HEK293 (cell line): Measurements from ENCODE around the gene MPEG1.

Experiments
- TCF7L2 ChIP-seq: IDR thresholded peaks from 2 replicates; pipeline ENCODE4 v1.6.1; 2011; ENCODE audit warnings: low read depth, mild to moderate bottlenecking, inconsistent platforms, low read length, moderate library complexity, borderline replicate concordance
- YY1 ChIP-seq: fragments of 450-650 bp; formaldehyde crosslinking; IDR thresholded peaks from 2 replicates; pipeline ENCODE4 v1.5.1; 2018; ENCODE audit warnings: missing biosample characterization, missing genetic modification characterization
- ZNF174 ChIP-seq: fragments of 450-650 bp; formaldehyde crosslinking; IDR thresholded peaks from 2 replicates; pipeline ENCODE4 v1.5.0; 2017; ENCODE audit warnings: missing biosample characterization, mild to moderate bottlenecking, missing genetic modification characterization
- ZNF571 ChIP-seq: fragments of 450-650 bp; formaldehyde crosslinking; IDR thresholded peaks from 2 replicates; pipeline ENCODE4 v1.5.0; 2017; ENCODE audit warnings: missing biosample characterization, missing genetic modification characterization
- ZNF660 ChIP-seq: fragments of 450-650 bp; IDR thresholded peaks from 2 replicates; pipeline ENCODE4 v1.5.1; 2018; ENCODE audit warnings: missing biosample characterization, mild to moderate bottlenecking, missing genetic modification characterization
- ZNF792 ChIP-seq: fragments of 450-650 bp; formaldehyde crosslinking; IDR thresholded peaks from 2 replicates; pipeline ENCODE4 v1.5.1; 2016; ENCODE audit warnings: missing biosample characterization, missing genetic modification characterization
- TF ChIP-seq, protein P1 (sequence below): fragments of 450-650 bp; formaldehyde crosslinking; IDR thresholded peaks from 2 replicates; pipeline ENCODE4 v1.5.1; 2016; ENCODE audit warnings: missing biosample characterization, missing genetic modification characterization
- TF ChIP-seq, protein P2 (sequence below): fragments of 450-650 bp; formaldehyde crosslinking; IDR thresholded peaks from 2 replicates; pipeline ENCODE4 v1.5.1; 2016; ENCODE audit warnings: missing biosample characterization, missing genetic modification characterization
- TF ChIP-seq, protein P3 (sequence below): fragments of 450-650 bp; formaldehyde crosslinking; IDR thresholded peaks from 2 replicates; pipeline ENCODE4 v1.5.1; 2016; ENCODE audit warnings: missing biosample characterization, missing genetic modification characterization
- TF ChIP-seq, protein P4 (sequence below): fragments of 450-650 bp; formaldehyde crosslinking; IDR thresholded peaks from 2 replicates; pipeline ENCODE4 v1.5.1; 2016; ENCODE audit warnings: missing biosample characterization, missing genetic modification characterization, low read depth
- TF ChIP-seq, protein P5 (sequence below): fragments of 450-650 bp; formaldehyde crosslinking; IDR thresholded peaks from 2 replicates; pipeline ENCODE4 v1.5.1; 2016; ENCODE audit warnings: missing biosample characterization, missing genetic modification characterization
- TF ChIP-seq, protein P6 (sequence below): fragments of 450-650 bp; formaldehyde crosslinking; IDR thresholded peaks from 2 replicates; pipeline ENCODE4 v1.5.1; 2017; ENCODE audit warnings: missing biosample characterization, missing genetic modification characterization
- TF ChIP-seq, protein P7 (sequence below): fragments of 450-650 bp; formaldehyde crosslinking; IDR thresholded peaks from 2 replicates; pipeline ENCODE4 v1.5.1; 2016; ENCODE audit warnings: missing biosample characterization, missing genetic modification characterization
- TF ChIP-seq, protein P8 (sequence below): fragments of 450-650 bp; formaldehyde crosslinking; IDR thresholded peaks from 2 replicates; pipeline ENCODE4 v1.5.1; 2016; ENCODE audit warnings: missing biosample characterization, missing genetic modification characterization

DNA sequence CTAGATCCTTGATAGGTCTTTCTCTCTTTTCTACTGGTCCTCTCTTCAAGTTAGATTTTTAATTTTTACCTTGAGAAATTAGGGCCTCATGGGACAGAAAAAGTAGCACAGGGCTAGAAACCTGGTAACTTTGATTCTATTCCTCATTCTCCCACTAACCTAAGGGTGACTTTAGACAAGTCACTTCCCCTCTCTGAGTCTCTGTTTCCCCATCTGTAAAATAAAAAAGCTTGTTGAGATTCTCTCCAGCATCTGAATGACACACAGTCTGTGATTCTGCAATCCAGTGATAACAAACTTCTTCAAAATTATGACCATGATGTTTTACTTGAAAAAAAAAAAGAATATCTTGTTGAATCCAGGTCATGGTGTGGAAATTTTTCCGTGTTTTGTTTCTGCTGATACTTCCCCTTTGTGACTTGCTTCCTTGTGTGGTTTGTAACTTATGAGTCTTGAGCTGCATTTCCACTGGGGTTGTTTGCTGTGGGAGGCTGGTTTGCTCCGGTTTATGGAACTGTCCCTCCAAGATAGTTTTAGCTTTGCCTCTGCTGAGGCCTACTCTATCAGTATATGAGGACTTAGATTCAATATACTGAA is 9.8 kb upstream of the MPEG1 start:
- TF ChIP-seq, protein P1, sequence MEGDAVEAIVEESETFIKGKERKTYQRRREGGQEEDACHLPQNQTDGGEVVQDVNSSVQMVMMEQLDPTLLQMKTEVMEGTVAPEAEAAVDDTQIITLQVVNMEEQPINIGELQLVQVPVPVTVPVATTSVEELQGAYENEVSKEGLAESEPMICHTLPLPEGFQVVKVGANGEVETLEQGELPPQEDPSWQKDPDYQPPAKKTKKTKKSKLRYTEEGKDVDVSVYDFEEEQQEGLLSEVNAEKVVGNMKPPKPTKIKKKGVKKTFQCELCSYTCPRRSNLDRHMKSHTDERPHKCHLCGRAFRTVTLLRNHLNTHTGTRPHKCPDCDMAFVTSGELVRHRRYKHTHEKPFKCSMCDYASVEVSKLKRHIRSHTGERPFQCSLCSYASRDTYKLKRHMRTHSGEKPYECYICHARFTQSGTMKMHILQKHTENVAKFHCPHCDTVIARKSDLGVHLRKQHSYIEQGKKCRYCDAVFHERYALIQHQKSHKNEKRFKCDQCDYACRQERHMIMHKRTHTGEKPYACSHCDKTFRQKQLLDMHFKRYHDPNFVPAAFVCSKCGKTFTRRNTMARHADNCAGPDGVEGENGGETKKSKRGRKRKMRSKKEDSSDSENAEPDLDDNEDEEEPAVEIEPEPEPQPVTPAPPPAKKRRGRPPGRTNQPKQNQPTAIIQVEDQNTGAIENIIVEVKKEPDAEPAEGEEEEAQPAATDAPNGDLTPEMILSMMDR (tag by site-specific recombination): no peak
- no peak for TF ChIP-seq ZNF174 (tag by site-specific recombination)
- TF ChIP-seq, protein P2, sequence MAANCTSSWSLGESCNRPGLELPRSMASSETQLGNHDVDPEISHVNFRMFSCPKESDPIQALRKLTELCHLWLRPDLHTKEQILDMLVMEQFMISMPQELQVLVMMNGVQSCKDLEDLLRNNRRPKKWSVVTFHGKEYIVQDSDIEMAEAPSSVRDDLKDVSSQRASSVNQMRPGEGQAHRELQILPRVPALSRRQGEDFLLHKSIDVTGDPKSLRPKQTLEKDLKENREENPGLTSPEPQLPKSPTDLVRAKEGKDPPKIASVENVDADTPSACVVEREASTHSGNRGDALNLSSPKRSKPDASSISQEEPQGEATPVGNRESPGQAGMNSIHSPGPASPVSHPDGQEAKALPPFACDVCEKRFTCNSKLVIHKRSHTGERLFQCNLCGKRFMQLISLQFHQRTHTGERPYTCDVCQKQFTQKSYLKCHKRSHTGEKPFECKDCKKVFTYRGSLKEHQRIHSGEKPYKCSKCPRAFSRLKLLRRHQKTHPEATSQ (tag by site-specific recombination): no peak
- TF ChIP-seq, protein P3, sequence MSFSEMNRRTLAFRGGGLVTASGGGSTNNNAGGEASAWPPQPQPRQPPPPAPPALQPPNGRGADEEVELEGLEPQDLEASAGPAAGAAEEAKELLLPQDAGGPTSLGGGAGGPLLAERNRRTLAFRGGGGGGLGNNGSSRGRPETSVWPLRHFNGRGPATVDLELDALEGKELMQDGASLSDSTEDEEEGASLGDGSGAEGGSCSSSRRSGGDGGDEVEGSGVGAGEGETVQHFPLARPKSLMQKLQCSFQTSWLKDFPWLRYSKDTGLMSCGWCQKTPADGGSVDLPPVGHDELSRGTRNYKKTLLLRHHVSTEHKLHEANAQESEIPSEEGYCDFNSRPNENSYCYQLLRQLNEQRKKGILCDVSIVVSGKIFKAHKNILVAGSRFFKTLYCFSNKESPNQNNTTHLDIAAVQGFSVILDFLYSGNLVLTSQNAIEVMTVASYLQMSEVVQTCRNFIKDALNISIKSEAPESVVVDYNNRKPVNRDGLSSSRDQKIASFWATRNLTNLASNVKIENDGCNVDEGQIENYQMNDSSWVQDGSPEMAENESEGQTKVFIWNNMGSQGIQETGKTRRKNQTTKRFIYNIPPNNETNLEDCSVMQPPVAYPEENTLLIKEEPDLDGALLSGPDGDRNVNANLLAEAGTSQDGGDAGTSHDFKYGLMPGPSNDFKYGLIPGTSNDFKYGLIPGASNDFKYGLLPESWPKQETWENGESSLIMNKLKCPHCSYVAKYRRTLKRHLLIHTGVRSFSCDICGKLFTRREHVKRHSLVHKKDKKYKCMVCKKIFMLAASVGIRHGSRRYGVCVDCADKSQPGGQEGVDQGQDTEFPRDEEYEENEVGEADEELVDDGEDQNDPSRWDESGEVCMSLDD (tag by site-specific recombination): no peak
- no peak for TF ChIP-seq ZNF571 (tag by site-specific recombination)
- no peak for TF ChIP-seq ZNF660 (tag by site-specific recombination)
- TF ChIP-seq, protein P4, sequence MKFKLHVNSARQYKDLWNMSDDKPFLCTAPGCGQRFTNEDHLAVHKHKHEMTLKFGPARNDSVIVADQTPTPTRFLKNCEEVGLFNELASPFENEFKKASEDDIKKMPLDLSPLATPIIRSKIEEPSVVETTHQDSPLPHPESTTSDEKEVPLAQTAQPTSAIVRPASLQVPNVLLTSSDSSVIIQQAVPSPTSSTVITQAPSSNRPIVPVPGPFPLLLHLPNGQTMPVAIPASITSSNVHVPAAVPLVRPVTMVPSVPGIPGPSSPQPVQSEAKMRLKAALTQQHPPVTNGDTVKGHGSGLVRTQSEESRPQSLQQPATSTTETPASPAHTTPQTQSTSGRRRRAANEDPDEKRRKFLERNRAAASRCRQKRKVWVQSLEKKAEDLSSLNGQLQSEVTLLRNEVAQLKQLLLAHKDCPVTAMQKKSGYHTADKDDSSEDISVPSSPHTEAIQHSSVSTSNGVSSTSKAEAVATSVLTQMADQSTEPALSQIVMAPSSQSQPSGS (tag by site-specific recombination): no peak
- TF ChIP-seq, protein P5, sequence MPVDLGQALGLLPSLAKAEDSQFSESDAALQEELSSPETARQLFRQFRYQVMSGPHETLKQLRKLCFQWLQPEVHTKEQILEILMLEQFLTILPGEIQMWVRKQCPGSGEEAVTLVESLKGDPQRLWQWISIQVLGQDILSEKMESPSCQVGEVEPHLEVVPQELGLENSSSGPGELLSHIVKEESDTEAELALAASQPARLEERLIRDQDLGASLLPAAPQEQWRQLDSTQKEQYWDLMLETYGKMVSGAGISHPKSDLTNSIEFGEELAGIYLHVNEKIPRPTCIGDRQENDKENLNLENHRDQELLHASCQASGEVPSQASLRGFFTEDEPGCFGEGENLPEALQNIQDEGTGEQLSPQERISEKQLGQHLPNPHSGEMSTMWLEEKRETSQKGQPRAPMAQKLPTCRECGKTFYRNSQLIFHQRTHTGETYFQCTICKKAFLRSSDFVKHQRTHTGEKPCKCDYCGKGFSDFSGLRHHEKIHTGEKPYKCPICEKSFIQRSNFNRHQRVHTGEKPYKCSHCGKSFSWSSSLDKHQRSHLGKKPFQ (tag by site-specific recombination): no peak
- TF ChIP-seq, protein P6, sequence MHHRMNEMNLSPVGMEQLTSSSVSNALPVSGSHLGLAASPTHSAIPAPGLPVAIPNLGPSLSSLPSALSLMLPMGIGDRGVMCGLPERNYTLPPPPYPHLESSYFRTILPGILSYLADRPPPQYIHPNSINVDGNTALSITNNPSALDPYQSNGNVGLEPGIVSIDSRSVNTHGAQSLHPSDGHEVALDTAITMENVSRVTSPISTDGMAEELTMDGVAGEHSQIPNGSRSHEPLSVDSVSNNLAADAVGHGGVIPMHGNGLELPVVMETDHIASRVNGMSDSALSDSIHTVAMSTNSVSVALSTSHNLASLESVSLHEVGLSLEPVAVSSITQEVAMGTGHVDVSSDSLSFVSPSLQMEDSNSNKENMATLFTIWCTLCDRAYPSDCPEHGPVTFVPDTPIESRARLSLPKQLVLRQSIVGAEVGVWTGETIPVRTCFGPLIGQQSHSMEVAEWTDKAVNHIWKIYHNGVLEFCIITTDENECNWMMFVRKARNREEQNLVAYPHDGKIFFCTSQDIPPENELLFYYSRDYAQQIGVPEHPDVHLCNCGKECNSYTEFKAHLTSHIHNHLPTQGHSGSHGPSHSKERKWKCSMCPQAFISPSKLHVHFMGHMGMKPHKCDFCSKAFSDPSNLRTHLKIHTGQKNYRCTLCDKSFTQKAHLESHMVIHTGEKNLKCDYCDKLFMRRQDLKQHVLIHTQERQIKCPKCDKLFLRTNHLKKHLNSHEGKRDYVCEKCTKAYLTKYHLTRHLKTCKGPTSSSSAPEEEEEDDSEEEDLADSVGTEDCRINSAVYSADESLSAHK (tag by site-specific recombination): no peak
- TF ChIP-seq YY1: no peak
- no peak for TF ChIP-seq TCF7L2
- TF ChIP-seq, protein P7, sequence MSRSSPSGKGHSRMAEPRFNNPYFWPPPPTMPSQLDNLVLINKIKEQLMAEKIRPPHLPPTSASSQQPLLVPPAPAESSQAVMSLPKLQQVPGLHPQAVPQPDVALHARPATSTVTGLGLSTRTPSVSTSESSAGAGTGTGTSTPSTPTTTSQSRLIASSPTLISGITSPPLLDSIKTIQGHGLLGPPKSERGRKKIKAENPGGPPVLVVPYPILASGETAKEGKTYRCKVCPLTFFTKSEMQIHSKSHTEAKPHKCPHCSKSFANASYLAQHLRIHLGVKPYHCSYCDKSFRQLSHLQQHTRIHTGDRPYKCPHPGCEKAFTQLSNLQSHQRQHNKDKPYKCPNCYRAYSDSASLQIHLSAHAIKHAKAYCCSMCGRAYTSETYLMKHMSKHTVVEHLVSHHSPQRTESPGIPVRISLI (tag by site-specific recombination): no peak
- TF ChIP-seq, protein P8, sequence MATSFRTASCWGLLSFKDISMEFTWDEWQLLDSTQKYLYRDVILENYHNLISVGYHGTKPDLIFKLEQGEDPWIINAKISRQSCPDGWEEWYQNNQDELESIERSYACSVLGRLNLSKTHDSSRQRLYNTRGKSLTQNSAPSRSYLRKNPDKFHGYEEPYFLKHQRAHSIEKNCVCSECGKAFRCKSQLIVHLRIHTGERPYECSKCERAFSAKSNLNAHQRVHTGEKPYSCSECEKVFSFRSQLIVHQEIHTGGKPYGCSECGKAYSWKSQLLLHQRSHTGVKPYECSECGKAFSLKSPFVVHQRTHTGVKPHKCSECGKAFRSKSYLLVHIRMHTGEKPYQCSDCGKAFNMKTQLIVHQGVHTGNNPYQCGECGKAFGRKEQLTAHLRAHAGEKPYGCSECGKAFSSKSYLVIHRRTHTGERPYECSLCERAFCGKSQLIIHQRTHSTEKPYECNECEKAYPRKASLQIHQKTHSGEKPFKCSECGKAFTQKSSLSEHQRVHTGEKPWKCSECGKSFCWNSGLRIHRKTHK: no peak
- no peak for TF ChIP-seq ZNF792 (tag by site-specific recombination)
